Measurements from ENCODE around the gene NRN1L.
A peak's percentile ranks its signal among the peaks of the same experiment; 100 is the strongest.

Gene NRN1L

DNA sequence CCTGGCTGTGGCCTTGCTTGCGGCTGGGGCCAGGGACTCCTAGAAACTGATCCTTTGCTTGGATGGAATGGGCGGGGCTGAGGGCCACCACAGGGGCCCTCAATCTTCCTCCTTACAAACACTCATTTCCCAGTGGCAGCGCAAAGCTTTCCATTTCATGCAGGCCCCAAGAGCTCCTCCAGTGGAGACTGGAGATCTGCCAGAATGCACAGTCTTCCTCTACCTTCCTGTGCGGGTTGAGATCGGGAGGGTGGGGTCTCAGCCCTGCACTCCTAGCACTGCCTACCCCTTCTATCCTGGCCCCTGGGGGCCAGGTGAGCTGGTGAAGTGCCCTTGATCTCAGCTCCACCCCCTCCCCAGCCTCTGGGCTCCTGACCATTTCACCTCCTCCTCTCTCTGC, 1.7 kb downstream of the NRN1L start:
- no peaks in the 10 kb centered on the region for H3K9me3 ChIP-seq (ENCODE audit: control extremely low read depth in 1 of 5, control insufficient read depth in 4 of 5, insufficient read depth in 2 of 5, low read depth in 1 of 5, low read length in 4 of 5)
- H3K4me3 ChIP-seq (ENCODE audit: control insufficient read depth in 1 of 7, extremely low read depth in 1 of 7, insufficient read depth in 4 of 7, low read depth in 2 of 7, low read length in 6 of 7): no peak overlapping the region
- CTCF ChIA-PET: interaction anchor here (0.6 to 20.3 kb wide), 12 partner anchors 9 to 344 kb away, joined by 3 to 359 read pairs (median 4); partner anchors contain the start of genes CTRL, EDC4 and PSMB10
- no peaks in the 10 kb centered on the region for H3K4me1 ChIP-seq (ENCODE audit: control extremely low read depth in 1 of 4, control insufficient read depth in 4 of 4, insufficient read depth in 4 of 4, low read length in 3 of 4)
- POLR2A ChIA-PET: no interaction called here
- DNase-seq: no peak
- WGBS (ENCODE audit: insufficient coverage): 84% methylated on average over 3 of the region's 5 CpGs
- peaks cover 2 to 50% (median 41%) of the 10 kb centered on the region in 4 experiments for H3K36me3 ChIP-seq (ENCODE audit: control insufficient read depth in 4 of 4, insufficient read depth in 4 of 4, low read length in 3 of 4)
- H3K27me3 ChIP-seq (replicated peaks in 2 of 5; ENCODE audit: control insufficient read depth in 4 of 5, insufficient read depth in 5 of 5, low read length in 4 of 5): no peaks in the 10 kb centered on the region
- H3K27ac ChIP-seq (ENCODE audit: insufficient read depth in 1 of 2, low read depth in 1 of 2, low read length in 2 of 2, poor library complexity in 1 of 2, severe bottlenecking in 2 of 2): no peak overlapping the region

DNA sequence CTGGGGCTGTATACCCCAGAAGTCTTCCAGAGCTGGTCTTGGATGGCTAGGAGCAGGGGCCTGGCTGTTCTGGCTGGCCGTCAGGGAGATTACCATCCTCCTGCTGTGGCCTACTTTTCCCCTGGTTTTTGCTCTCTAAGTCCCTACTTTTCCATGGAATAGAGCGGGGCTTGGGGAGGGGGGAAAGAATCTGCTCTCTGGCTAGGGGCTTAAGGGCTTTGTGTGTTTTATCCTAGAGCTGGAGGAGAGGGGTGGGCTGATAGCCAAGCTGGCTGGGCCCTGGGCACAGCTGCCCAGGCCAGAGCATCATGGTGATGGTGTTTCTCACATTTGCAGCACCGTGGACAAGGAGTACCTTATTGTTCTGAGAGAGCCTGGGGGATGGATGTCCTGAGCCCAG, 3.6 kb downstream of the NRN1L start:
- no peaks in the 10 kb centered on the region for H3K9me3 ChIP-seq (ENCODE audit: control extremely low read depth in 1 of 5, control insufficient read depth in 4 of 5, insufficient read depth in 2 of 5, low read depth in 1 of 5, low read length in 4 of 5)
- no peak overlapping the region for H3K4me3 ChIP-seq (ENCODE audit: control insufficient read depth in 1 of 7, extremely low read depth in 1 of 7, insufficient read depth in 4 of 7, low read depth in 2 of 7, low read length in 6 of 7)
- peaks cover 2 to 31% (median 23%) of the 10 kb centered on the region in 4 experiments for H3K36me3 ChIP-seq (ENCODE audit: control insufficient read depth in 4 of 4, insufficient read depth in 4 of 4, low read length in 3 of 4)
- ChIA-PET POLR2A (no interaction called here), CTCF (interaction anchor here (0.9 to 20.3 kb wide), 4 partner anchors 9 to 72 kb away, joined by 3 to 359 read pairs (median 114); partner anchors contain the start of genes CTRL and PSMB10)
- WGBS (ENCODE audit: insufficient coverage): no CpG with 5 or more reads among the region's 3 CpGs
- H3K27ac ChIP-seq (ENCODE audit: insufficient read depth in 1 of 2, low read depth in 1 of 2, low read length in 2 of 2, poor library complexity in 1 of 2, severe bottlenecking in 2 of 2): no peak overlapping the region
- H3K27me3 ChIP-seq (replicated peaks in 2 of 5; ENCODE audit: control insufficient read depth in 4 of 5, insufficient read depth in 5 of 5, low read length in 4 of 5): no peaks in the 10 kb centered on the region
- H3K4me1 ChIP-seq (ENCODE audit: control extremely low read depth in 1 of 4, control insufficient read depth in 4 of 4, insufficient read depth in 4 of 4, low read length in 3 of 4): peaks cover 0 to 7% (median 2%) of the 10 kb centered on the region in 4 experiments
- no peak for DNase-seq

DNA sequence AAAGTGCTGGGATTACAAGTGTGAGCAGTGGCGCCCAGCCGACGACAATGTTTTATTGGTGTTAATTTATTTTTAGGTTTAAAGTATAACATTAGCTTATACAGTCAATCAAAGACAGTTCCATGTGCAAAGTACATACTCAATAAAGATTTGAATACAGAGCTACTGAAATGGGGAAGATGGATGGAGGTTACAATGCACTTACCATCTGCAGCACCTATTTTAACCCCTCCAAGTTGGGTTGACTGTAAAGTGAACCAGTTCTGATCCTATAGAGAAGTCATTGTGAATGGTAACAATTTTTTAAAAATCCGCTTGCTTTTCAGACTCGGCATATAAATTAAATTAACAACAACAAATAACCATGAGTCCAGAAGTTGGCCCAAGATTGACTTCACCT, 7.7 kb downstream of the NRN1L start:
- Histone ChIP-seq H3K4me1 (ENCODE audit: control extremely low read depth in 1 of 4, control insufficient read depth in 4 of 4, insufficient read depth in 4 of 4, low read length in 3 of 4) (peaks cover 11 to 19% (median 14%) of the 10 kb centered on the region in 4 experiments), H3K27ac (ENCODE audit: insufficient read depth in 1 of 2, low read depth in 1 of 2, low read length in 2 of 2, poor library complexity in 1 of 2, severe bottlenecking in 2 of 2) (peak overlapping the region in 1 of 2 experiments; percentile 96), H3K4me3 (ENCODE audit: control insufficient read depth in 1 of 7, extremely low read depth in 1 of 7, insufficient read depth in 4 of 7, low read depth in 2 of 7, low read length in 6 of 7) (peak overlapping the region; percentile 7 to 98 (median 90)), H3K36me3 (ENCODE audit: control insufficient read depth in 4 of 4, insufficient read depth in 4 of 4, low read length in 3 of 4) (peaks cover 0 to 3% (median 0%) of the 10 kb centered on the region in 4 experiments), H3K27me3 (replicated peaks in 2 of 5; ENCODE audit: control insufficient read depth in 4 of 5, insufficient read depth in 5 of 5, low read length in 4 of 5) (no peaks in the 10 kb centered on the region), H3K9me3 (ENCODE audit: control extremely low read depth in 1 of 5, control insufficient read depth in 4 of 5, insufficient read depth in 2 of 5, low read depth in 1 of 5, low read length in 4 of 5) (no peaks in the 10 kb centered on the region)
- ChIA-PET POLR2A (interaction anchor here (0.6 kb wide), 1 partner anchor 49 kb away, joined by 4 read pairs; no protein-coding TSS in a partner anchor), CTCF (interaction anchor here (1.2 to 20.3 kb wide), 7 partner anchors 9 to 77 kb away, joined by 3 to 359 read pairs (median 6); partner anchors contain the start of genes CTRL and PSMB10)
- DNase-seq: peak in 1 of 3 donors; percentile 10
- WGBS (ENCODE audit: insufficient coverage): no CpG with 5 or more reads among the region's 5 CpGs

DNA sequence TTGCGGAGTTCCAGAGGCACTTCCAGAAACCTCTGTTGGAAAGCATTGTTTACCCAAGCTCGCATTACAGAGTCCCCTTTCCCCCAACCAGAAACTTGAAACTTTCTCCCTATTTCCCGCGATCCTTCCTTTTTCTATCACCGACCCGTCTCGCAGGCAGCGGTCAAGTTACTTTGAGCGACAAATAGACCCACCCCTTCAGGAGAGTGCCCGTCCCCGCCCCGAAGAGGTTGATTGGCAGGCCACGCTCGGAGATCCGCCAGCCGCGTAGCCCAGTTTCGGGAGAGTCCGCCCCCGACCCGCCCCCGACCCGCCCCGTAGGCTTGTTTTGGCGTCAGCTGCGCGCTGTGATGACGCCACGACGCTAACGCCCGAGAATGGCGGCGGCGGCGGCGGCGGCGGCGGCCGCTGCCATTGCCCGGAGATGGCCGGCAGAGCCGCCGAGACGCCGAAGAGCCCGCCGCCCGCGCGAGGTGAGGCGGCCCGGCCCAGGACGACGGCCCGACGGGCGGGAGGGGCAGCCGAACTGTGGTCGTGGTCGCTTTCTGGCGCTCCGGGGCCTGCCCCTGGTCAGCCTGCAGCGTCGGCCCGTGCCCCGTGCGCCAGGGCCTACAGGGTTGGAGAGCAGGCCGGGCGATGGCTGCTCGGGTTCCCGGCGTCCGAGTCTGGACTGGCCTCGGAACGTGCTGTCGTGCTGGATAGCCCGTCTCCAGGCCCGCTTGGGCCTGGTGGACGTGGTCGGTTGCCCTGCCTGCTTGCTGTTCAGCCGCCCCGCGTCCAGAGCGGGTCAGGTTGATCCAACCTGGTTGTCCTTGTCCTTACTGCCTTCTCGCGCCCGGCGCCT, 8.4 kb downstream of the NRN1L start, which contains the start of gene PSKH1:
Gene PSKH1, plus strand, starts transcription at position 356 of the 844 bp plus-strand sequence. CDS start 15,496 bp downstream, outside the sequence.
- 0% methylated on average over 58 of the region's 90 CpGs for WGBS (ENCODE audit: insufficient coverage)
- CTCF ChIA-PET: interaction anchor here (0.6 to 20.3 kb wide), 11 partner anchors 10 to 555 kb away, joined by 3 to 359 read pairs (median 4); partner anchors contain the start of genes CTRL and PSMB10
- Histone ChIP-seq H3K36me3 (ENCODE audit: control insufficient read depth in 4 of 4, insufficient read depth in 4 of 4, low read length in 3 of 4) (peaks cover 0 to 3% (median 0%) of the 10 kb centered on the region in 4 experiments), H3K9me3 (ENCODE audit: control extremely low read depth in 1 of 5, control insufficient read depth in 4 of 5, insufficient read depth in 2 of 5, low read depth in 1 of 5, low read length in 4 of 5) (no peaks in the 10 kb centered on the region), H3K27ac (ENCODE audit: insufficient read depth in 1 of 2, low read depth in 1 of 2, low read length in 2 of 2, poor library complexity in 1 of 2, severe bottlenecking in 2 of 2) (peak within 1 kb of the TSS; percentile 91 to 96), H3K27me3 (replicated peaks in 2 of 5; ENCODE audit: control insufficient read depth in 4 of 5, insufficient read depth in 5 of 5, low read length in 4 of 5) (no peaks in the 10 kb centered on the region), H3K4me3 (ENCODE audit: control insufficient read depth in 1 of 7, extremely low read depth in 1 of 7, insufficient read depth in 4 of 7, low read depth in 2 of 7, low read length in 6 of 7) (peak within 1 kb of the TSS; percentile 87 to 98 (median 94)), H3K4me1 (ENCODE audit: control extremely low read depth in 1 of 4, control insufficient read depth in 4 of 4, insufficient read depth in 4 of 4, low read length in 3 of 4) (peaks cover 11 to 19% (median 14%) of the 10 kb centered on the region in 4 experiments)
- POLR2A ChIA-PET: no interaction called here
- DNase-seq: peak; percentile 93 to 94 (median 94)

DNA sequence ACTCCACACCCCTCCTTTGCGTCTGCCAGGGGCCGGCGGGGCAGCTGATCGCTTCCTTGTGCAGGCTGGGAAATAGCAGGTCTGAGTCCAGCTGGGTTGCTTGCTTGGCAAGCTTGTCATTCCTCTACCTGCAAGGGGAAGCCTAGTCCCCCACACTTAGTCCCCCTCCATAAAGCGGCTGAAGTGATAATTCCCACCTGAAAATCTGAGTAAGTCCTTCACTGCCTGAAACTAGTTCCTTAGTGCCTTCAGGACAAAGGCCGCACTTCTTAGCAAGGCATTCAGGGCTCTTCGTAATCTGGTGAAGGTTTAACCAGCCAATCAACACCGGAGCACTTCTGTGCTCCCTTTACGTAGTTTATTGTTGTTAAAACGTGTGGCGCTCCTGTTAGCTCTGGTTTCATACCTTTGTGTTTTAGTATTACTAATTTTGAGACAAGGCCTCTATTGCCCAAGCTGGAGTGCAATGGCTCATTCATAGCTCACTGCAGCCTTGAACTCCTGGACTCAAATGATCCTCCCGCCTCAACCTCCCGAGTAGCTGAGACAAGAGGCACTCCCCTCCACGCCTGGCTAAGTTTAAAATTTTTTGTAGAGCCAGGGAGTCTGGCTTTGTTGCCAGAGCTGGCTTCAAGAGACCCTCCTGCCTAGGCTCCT, 9.2 kb downstream of the NRN1L start:
- H3K27me3 ChIP-seq (replicated peaks in 2 of 5; ENCODE audit: control insufficient read depth in 4 of 5, insufficient read depth in 5 of 5, low read length in 4 of 5): no peaks in the 10 kb centered on the region
- WGBS (ENCODE audit: insufficient coverage): 40% methylated on average over 14 of the region's 14 CpGs
- H3K27ac ChIP-seq (ENCODE audit: insufficient read depth in 1 of 2, low read depth in 1 of 2, low read length in 2 of 2, poor library complexity in 1 of 2, severe bottlenecking in 2 of 2): peak overlapping the region; percentile 91 to 96
- POLR2A ChIA-PET: no interaction called here
- no peak for DNase-seq
- H3K4me1 ChIP-seq (ENCODE audit: control extremely low read depth in 1 of 4, control insufficient read depth in 4 of 4, insufficient read depth in 4 of 4, low read length in 3 of 4): peaks cover 13 to 24% (median 17%) of the 10 kb centered on the region in 4 experiments
- CTCF ChIA-PET: interaction anchor here (0.6 to 15.2 kb wide), 6 partner anchors 12 to 556 kb away, joined by 3 to 216 read pairs (median 4); partner anchors contain the start of gene PSMB10
- peaks cover 0 to 3% (median 0%) of the 10 kb centered on the region in 4 experiments for H3K36me3 ChIP-seq (ENCODE audit: control insufficient read depth in 4 of 4, insufficient read depth in 4 of 4, low read length in 3 of 4)
- peak overlapping the region; percentile 87 to 98 (median 94) for H3K4me3 ChIP-seq (ENCODE audit: control insufficient read depth in 1 of 7, extremely low read depth in 1 of 7, insufficient read depth in 4 of 7, low read depth in 2 of 7, low read length in 6 of 7)
- H3K9me3 ChIP-seq (ENCODE audit: control extremely low read depth in 1 of 5, control insufficient read depth in 4 of 5, insufficient read depth in 2 of 5, low read depth in 1 of 5, low read length in 4 of 5): no peaks in the 10 kb centered on the region

DNA sequence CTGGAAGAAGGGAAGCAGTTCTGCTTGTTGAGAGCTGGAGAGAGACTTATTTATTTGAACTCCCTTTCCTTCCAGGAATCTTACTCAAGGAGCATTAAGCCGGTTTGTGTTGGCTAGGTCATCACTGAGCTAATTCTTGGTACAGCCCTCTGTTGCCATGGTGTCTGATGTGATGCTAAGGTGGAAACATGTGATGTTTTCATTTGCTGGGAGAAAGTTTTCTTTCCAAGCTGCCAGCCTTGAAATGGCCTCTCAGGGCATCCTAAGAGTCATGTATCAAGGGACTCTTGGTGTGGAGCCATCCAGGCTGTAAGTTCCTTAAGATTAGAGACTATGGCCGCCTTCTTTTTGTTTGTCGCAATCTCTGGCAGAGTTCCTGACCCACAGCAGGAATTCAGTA, 12.5 kb downstream of the NRN1L start:
- POLR2A ChIA-PET: no interaction called here
- Histone ChIP-seq H3K27ac (ENCODE audit: insufficient read depth in 1 of 2, low read depth in 1 of 2, low read length in 2 of 2, poor library complexity in 1 of 2, severe bottlenecking in 2 of 2) (no peak overlapping the region), H3K4me3 (ENCODE audit: control insufficient read depth in 1 of 7, extremely low read depth in 1 of 7, insufficient read depth in 4 of 7, low read depth in 2 of 7, low read length in 6 of 7) (no peak overlapping the region), H3K9me3 (ENCODE audit: control extremely low read depth in 1 of 5, control insufficient read depth in 4 of 5, insufficient read depth in 2 of 5, low read depth in 1 of 5, low read length in 4 of 5) (no peaks in the 10 kb centered on the region), H3K4me1 (ENCODE audit: control extremely low read depth in 1 of 4, control insufficient read depth in 4 of 4, insufficient read depth in 4 of 4, low read length in 3 of 4) (peaks cover 14 to 36% (median 18%) of the 10 kb centered on the region in 4 experiments), H3K27me3 (replicated peaks in 2 of 5; ENCODE audit: control insufficient read depth in 4 of 5, insufficient read depth in 5 of 5, low read length in 4 of 5) (no peaks in the 10 kb centered on the region), H3K36me3 (ENCODE audit: control insufficient read depth in 4 of 4, insufficient read depth in 4 of 4, low read length in 3 of 4) (peaks cover 3 to 9% (median 6%) of the 10 kb centered on the region in 4 experiments)
- CTCF ChIA-PET: interaction anchor here (0.8 to 22.4 kb wide), 9 partner anchors 9 to 225 kb away, joined by 3 to 216 read pairs (median 4); partner anchors contain the start of genes NRN1L and PSKH1
- DNase-seq: no peak
- 100% methylated on average over 2 of the region's 3 CpGs for WGBS (ENCODE audit: insufficient coverage)

Measured in common myeloid progenitor, CD34-positive (primary cell).